ENCODE measurements around the gene MYBL2. TPM values are rescaled to one million over a fixed set of nuclear protein-coding genes. Genes with fewer than 3 reads are reported as not detected.
"Not testable (repeated sequence)": the region's sequence is repeated elsewhere in the genome, so short reads cannot be mapped to it uniquely, and the experiment has no call there.

The MYBL2 gene
- 10 to 100 TPM; 73.5 to 76.6 TPM for total RNA-seq

- ChIA-PET POLR2A (interaction anchor here (0.6 to 2.9 kb wide), 4 partner anchors 76 to 341 kb away, joined by 3 to 31 read pairs (median 3); partner anchors contain the start of genes IFT52 and SRSF6), CTCF (no interaction called here)
- peak; percentile 81 for DNase-seq
- Mint-ChIP-seq H3K27me3 (peaks cover 11% of the 10 kb centered on the region), H3K4me3 (peak within 1 kb of the TSS; percentile 78), H3K4me1 (peaks cover 21% of the 10 kb centered on the region), H3K36me3 (ENCODE audit: low read depth) (peaks cover 6% of the 10 kb centered on the region), H3K9me3 (no peaks in the 10 kb centered on the region), H3K27ac (no peak within 1 kb of the TSS)
Measured at GRCh38 chr20:43666376-43667328, at the start of gene MYBL2. MYBL2 (plus strand) TSS chr20:43667114; CDS start chr20:43667284, 170 bp downstream.

GRCh38 chr20:43631598-43631997, 35.3 kb upstream of the MYBL2 start:
- H3K9me3 Mint-ChIP-seq, result no peaks in the 10 kb centered on the region
- DNase-seq, result no peak
- CTCF ChIA-PET, result no interaction called here
- H3K36me3 Mint-ChIP-seq (ENCODE audit: low read depth), result peaks cover 10% of the 10 kb centered on the region
- POLR2A ChIA-PET, result no interaction called here
- no peak overlapping the region for H3K27ac Mint-ChIP-seq
- H3K4me3 Mint-ChIP-seq, result no peak overlapping the region
- H3K27me3 Mint-ChIP-seq, result no peaks in the 10 kb centered on the region
- H3K4me1 Mint-ChIP-seq, result no peaks in the 10 kb centered on the region

- H3K9me3 Mint-ChIP-seq, result no peaks in the 10 kb centered on the region
- DNase-seq, result no peak
- no peaks in the 10 kb centered on the region for H3K27me3 Mint-ChIP-seq
- no peaks in the 10 kb centered on the region for H3K4me1 Mint-ChIP-seq
- POLR2A ChIA-PET, result no interaction called here
- H3K27ac Mint-ChIP-seq, result no peak overlapping the region
- CTCF ChIA-PET, result no interaction called here
- no peak overlapping the region for H3K4me3 Mint-ChIP-seq
- H3K36me3 Mint-ChIP-seq (ENCODE audit: low read depth), result peaks cover 11% of the 10 kb centered on the region
Measured at GRCh38 chr20:43636429-43636828, 30.5 kb upstream of the MYBL2 start.

- H3K36me3 Mint-ChIP-seq (ENCODE audit: low read depth), result peaks cover 2% of the 10 kb centered on the region
Measured at GRCh38 chr20:43642548-43642947, 24.4 kb upstream of the MYBL2 start.

GRCh38 chr20:43650997-43651525, 15.9 kb upstream of the MYBL2 start:
- no peak for DNase-seq
- H3K27ac Mint-ChIP-seq, result no peak overlapping the region
- no peaks in the 10 kb centered on the region for H3K27me3 Mint-ChIP-seq
- H3K9me3 Mint-ChIP-seq, result no peaks in the 10 kb centered on the region
- H3K4me3 Mint-ChIP-seq, result no peak overlapping the region
- no peaks in the 10 kb centered on the region for H3K36me3 Mint-ChIP-seq (ENCODE audit: low read depth)
- POLR2A ChIA-PET, result no interaction called here
- H3K4me1 Mint-ChIP-seq, result peaks cover under 1% of the 10 kb centered on the region
- CTCF ChIA-PET, result interaction anchor here (1.1 kb wide), 1 partner anchor 60 kb away, joined by 3 read pairs; the partner anchor contains the start of gene IFT52

More at GRCh38 chr20:43642548-43642947, 24.4 kb upstream of the MYBL2 start:
- POLR2A ChIA-PET, result no interaction called here
- no peak for DNase-seq
- Mint-ChIP-seq H3K27me3 (no peaks in the 10 kb centered on the region), H3K4me3 (no peak overlapping the region), H3K4me1 (no peaks in the 10 kb centered on the region), H3K9me3 (no peaks in the 10 kb centered on the region), H3K27ac (no peak overlapping the region)
- CTCF ChIA-PET, result no interaction called here

GRCh38 chr20:43651650-43652184, 15.2 kb upstream of the MYBL2 start:
- DNase-seq; H3K9me3 Mint-ChIP-seq; H3K27ac Mint-ChIP-seq; H3K36me3 Mint-ChIP-seq (ENCODE audit: low read depth); H3K27me3 Mint-ChIP-seq; H3K4me3 Mint-ChIP-seq; POLR2A ChIA-PET; H3K4me1 Mint-ChIP-seq: not testable (repeated sequence)
- CTCF ChIA-PET, result interaction anchor here (1.1 kb wide), 1 partner anchor 61 kb away, joined by 3 read pairs; the partner anchor contains the start of gene IFT52

- no peak overlapping the region for H3K27ac Mint-ChIP-seq
- POLR2A ChIA-PET, result no interaction called here
- no peaks in the 10 kb centered on the region for H3K27me3 Mint-ChIP-seq
- no peaks in the 10 kb centered on the region for H3K36me3 Mint-ChIP-seq (ENCODE audit: low read depth)
- CTCF ChIA-PET, result no interaction called here
- H3K4me1 Mint-ChIP-seq, result peaks cover 15% of the 10 kb centered on the region
- H3K4me3 Mint-ChIP-seq, result no peak overlapping the region
- no peaks in the 10 kb centered on the region for H3K9me3 Mint-ChIP-seq
- DNase-seq, result no peak
Measured at GRCh38 chr20:43653966-43654365, 12.9 kb upstream of the MYBL2 start.

GRCh38 chr20:43655176-43655575, 11.7 kb upstream of the MYBL2 start:
- not testable (repeated sequence) for H3K4me3 Mint-ChIP-seq; H3K36me3 Mint-ChIP-seq (ENCODE audit: low read depth)

GRCh38 chr20:43655937-43656336, 11.0 kb upstream of the MYBL2 start:
- DNase-seq, result no peak
- POLR2A ChIA-PET, result no interaction called here
- Mint-ChIP-seq H3K4me1 (peaks cover 18% of the 10 kb centered on the region), H3K36me3 (ENCODE audit: low read depth) (no peaks in the 10 kb centered on the region), H3K9me3 (no peaks in the 10 kb centered on the region), H3K27me3 (no peaks in the 10 kb centered on the region), H3K27ac (no peak overlapping the region), H3K4me3 (peak overlapping the region; percentile 62)
- CTCF ChIA-PET, result no interaction called here

More at GRCh38 chr20:43655176-43655575, 11.7 kb upstream of the MYBL2 start:
- H3K9me3 Mint-ChIP-seq, DNase-seq, H3K27ac Mint-ChIP-seq, POLR2A ChIA-PET, H3K27me3 Mint-ChIP-seq, CTCF ChIA-PET: not testable (repeated sequence)
- peaks cover 15% of the 10 kb centered on the region for H3K4me1 Mint-ChIP-seq

- H3K36me3 Mint-ChIP-seq (ENCODE audit: low read depth), result no peaks in the 10 kb centered on the region
- CTCF ChIA-PET, result interaction anchor here (0.6 kb wide), 1 partner anchor 146 kb away, joined by 3 read pairs; no protein-coding TSS in a partner anchor
- no peaks in the 10 kb centered on the region for H3K9me3 Mint-ChIP-seq
- peak overlapping the region; percentile 91 for H3K4me3 Mint-ChIP-seq
- POLR2A ChIA-PET, result no interaction called here
- peak; percentile 29 for DNase-seq
- no peaks in the 10 kb centered on the region for H3K27me3 Mint-ChIP-seq
- peak overlapping the region; percentile 69 for H3K27ac Mint-ChIP-seq
- peaks cover 18% of the 10 kb centered on the region for H3K4me1 Mint-ChIP-seq
Measured at GRCh38 chr20:43658069-43658722, 8.7 kb upstream of the MYBL2 start.

GRCh38 chr20:43658723-43659419, 8.0 kb upstream of the MYBL2 start:
- Mint-ChIP-seq H3K4me1 (peaks cover 18% of the 10 kb centered on the region), H3K27ac (no peak overlapping the region), H3K27me3 (no peaks in the 10 kb centered on the region), H3K36me3 (ENCODE audit: low read depth) (no peaks in the 10 kb centered on the region), H3K9me3 (no peaks in the 10 kb centered on the region), H3K4me3 (no peak overlapping the region)
- ChIA-PET CTCF (interaction anchor here (0.7 to 1.1 kb wide), 4 partner anchors 9 to 558 kb away, joined by 3 to 5 read pairs (median 4); no protein-coding TSS in a partner anchor), POLR2A (no interaction called here)
- no peak for DNase-seq

- H3K4me1 Mint-ChIP-seq, result peaks cover 10% of the 10 kb centered on the region
- H3K9me3 Mint-ChIP-seq, result no peaks in the 10 kb centered on the region
- H3K27ac Mint-ChIP-seq, result no peak overlapping the region
- CTCF ChIA-PET, result no interaction called here
- DNase-seq, result no peak
- no peaks in the 10 kb centered on the region for H3K36me3 Mint-ChIP-seq (ENCODE audit: low read depth)
- POLR2A ChIA-PET, result no interaction called here
- H3K27me3 Mint-ChIP-seq, result peaks cover 11% of the 10 kb centered on the region
- H3K4me3 Mint-ChIP-seq, result no peak overlapping the region
Measured at GRCh38 chr20:43662943-43663655, 3.8 kb upstream of the MYBL2 start.
